MM.1S (cell line): ENCODE data around the gene TPI1.

Experiments used
- DNase-seq: peaks from one replicate; pipeline ENCODE4 v3.0.0-alpha.2; 2015
- H2AFZ ChIP-seq: fragments of 300-600 bp; sonication (generic); 2 replicates; pipeline ENCODE4 v1.6.0; 2016; ENCODE audit warnings: antibody characterized with exemption, low read length
- H3F3A ChIP-seq: fragments of 300-600 bp; sonication (generic); 2 replicates; pipeline ENCODE4 v1.6.1; 2016; ENCODE audit warnings: mild to moderate bottlenecking, antibody characterized with exemption, low read length, moderate library complexity, mixed read lengths; ENCODE audit not compliant: insufficient read depth
- H3K27ac ChIP-seq: fragments of 300-600 bp; sonication (generic); 2 replicates; pipeline ENCODE4 v1.5.1; 2016; ENCODE audit warnings: mild to moderate bottlenecking, low read length
- H3K27me3 ChIP-seq: fragments of 300-600 bp; sonication (generic); replicated peaks from 2 replicates; pipeline ENCODE4 v1.6.0; 2016; ENCODE audit warnings: low read length; ENCODE audit not compliant: insufficient read depth
- H3K36me3 ChIP-seq: fragments of 300-600 bp; sonication (generic); replicated peaks from 2 replicates; pipeline ENCODE4 v1.6.1; 2016; ENCODE audit warnings: mild to moderate bottlenecking, low read length, mixed read lengths; ENCODE audit not compliant: insufficient read depth
- H3K4me1 ChIP-seq: fragments of 300-600 bp; sonication (generic); 2 replicates; pipeline ENCODE4 v1.6.1; 2016; ENCODE audit warnings: low read length, mixed read lengths
- H3K4me2 ChIP-seq: fragments of 300-600 bp; sonication (generic); 2 replicates; pipeline ENCODE4 v1.6.0; 2016; ENCODE audit warnings: low read depth, low read length
- H3K4me3 ChIP-seq: fragments of 300-600 bp; sonication (generic); 2 replicates; pipeline ENCODE4 v1.5.1; 2016; ENCODE audit warnings: low read length, mixed read lengths
- H3K79me2 ChIP-seq: fragments of 300-600 bp; sonication (generic); 2 replicates; pipeline ENCODE4 v1.6.1; 2016; ENCODE audit warnings: mixed run types, low read length, mixed read lengths
- H3K9ac ChIP-seq: fragments of 300-600 bp; sonication (generic); 2 replicates; pipeline ENCODE4 v1.6.1; 2016; ENCODE audit warnings: low read length, mixed read lengths
- H3K9me2 ChIP-seq: fragments of 300-600 bp; sonication (generic); replicated peaks from 2 replicates; pipeline ENCODE4 v1.6.1; 2016; ENCODE audit warnings: mild to moderate bottlenecking, low read length, mixed read lengths; ENCODE audit not compliant: insufficient read depth
- H3K9me3 ChIP-seq: fragments of 300-600 bp; sonication (generic); replicated peaks from 2 replicates; pipeline ENCODE4 v1.6.1; 2016; ENCODE audit warnings: mild to moderate bottlenecking, low read length, mixed read lengths; ENCODE audit not compliant: insufficient read depth
- H4K20me1 ChIP-seq: fragments of 300-600 bp; sonication (generic); 2 replicates; pipeline ENCODE4 v1.6.1; 2016; ENCODE audit warnings: mild to moderate bottlenecking, low read length, moderate library complexity, mixed read lengths; ENCODE audit not compliant: insufficient read depth
- EZH2 ChIP-seq: fragments of 300-600 bp; sonication (generic); optimal IDR thresholded peaks from 2 replicates; pipeline ENCODE3; 2017; ENCODE audit warnings: low read depth, mild to moderate bottlenecking, antibody characterized with exemption, low read length, mixed read lengths
- EZH2phosphoT487 ChIP-seq: fragments of 300-600 bp; sonication (generic); IDR thresholded peaks from 2 replicates; pipeline ENCODE4 v1.6.1; 2018; ENCODE audit warnings: antibody characterized with exemption, low read length
- TF ChIP-seq, protein P1 (sequence below): fragments of 300-600 bp; sonication (generic); IDR thresholded peaks from 2 replicates; pipeline ENCODE4 v1.5.1; 2016; ENCODE audit warnings: antibody characterized with exemption, low read length, mixed read lengths

TPI1 gene

DNA sequence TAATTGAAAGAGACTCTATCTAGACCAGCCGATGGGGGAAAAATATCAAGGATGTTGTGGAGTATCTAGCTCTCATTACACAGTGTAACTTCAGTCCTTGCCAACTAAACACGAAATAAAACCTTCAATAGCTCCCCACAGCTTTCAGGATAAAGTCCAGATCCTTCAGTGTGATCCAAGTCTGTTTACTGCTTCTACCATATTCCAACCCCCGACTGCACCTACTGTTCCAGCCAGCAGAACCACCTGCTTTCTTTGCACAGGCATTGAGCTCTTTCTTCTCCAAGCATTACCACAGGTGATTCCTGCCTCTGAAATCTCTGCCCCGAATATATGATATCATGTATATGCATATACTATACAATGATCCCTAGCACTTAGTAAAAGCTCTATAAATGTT is 35.1 kb downstream of the TPI1 start:
- no peak overlapping the region for H3K9ac ChIP-seq
- H4K20me1 ChIP-seq: no peaks in the 10 kb centered on the region
- no peaks in the 10 kb centered on the region for H3F3A ChIP-seq
- no peak overlapping the region for H3K4me2 ChIP-seq
- no peaks in the 10 kb centered on the region for H3K9me2 ChIP-seq
- no peak overlapping the region for H3K27ac ChIP-seq
- H3K36me3 ChIP-seq: no peaks in the 10 kb centered on the region
- peaks cover 11% of the 10 kb centered on the region for H3K4me1 ChIP-seq
- no peaks in the 10 kb centered on the region for H3K27me3 ChIP-seq
- DNase-seq: no peak
- no peaks in the 10 kb centered on the region for H3K79me2 ChIP-seq
- no peak overlapping the region for H3K4me3 ChIP-seq
- H2AFZ ChIP-seq: no peak overlapping the region
- H3K9me3 ChIP-seq: no peaks in the 10 kb centered on the region
- TF ChIP-seq EZH2 (no peak), EZH2phosphoT487 (no peak)
- TF ChIP-seq, protein P1, sequence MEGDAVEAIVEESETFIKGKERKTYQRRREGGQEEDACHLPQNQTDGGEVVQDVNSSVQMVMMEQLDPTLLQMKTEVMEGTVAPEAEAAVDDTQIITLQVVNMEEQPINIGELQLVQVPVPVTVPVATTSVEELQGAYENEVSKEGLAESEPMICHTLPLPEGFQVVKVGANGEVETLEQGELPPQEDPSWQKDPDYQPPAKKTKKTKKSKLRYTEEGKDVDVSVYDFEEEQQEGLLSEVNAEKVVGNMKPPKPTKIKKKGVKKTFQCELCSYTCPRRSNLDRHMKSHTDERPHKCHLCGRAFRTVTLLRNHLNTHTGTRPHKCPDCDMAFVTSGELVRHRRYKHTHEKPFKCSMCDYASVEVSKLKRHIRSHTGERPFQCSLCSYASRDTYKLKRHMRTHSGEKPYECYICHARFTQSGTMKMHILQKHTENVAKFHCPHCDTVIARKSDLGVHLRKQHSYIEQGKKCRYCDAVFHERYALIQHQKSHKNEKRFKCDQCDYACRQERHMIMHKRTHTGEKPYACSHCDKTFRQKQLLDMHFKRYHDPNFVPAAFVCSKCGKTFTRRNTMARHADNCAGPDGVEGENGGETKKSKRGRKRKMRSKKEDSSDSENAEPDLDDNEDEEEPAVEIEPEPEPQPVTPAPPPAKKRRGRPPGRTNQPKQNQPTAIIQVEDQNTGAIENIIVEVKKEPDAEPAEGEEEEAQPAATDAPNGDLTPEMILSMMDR: no peak

GRCh38 chr12:6903722-6904121 is 36.4 kb downstream of the TPI1 start:
- Histone ChIP-seq H4K20me1 (no peaks in the 10 kb centered on the region), H3K9ac (no peak overlapping the region), H3K27ac (no peak overlapping the region)

DNA sequence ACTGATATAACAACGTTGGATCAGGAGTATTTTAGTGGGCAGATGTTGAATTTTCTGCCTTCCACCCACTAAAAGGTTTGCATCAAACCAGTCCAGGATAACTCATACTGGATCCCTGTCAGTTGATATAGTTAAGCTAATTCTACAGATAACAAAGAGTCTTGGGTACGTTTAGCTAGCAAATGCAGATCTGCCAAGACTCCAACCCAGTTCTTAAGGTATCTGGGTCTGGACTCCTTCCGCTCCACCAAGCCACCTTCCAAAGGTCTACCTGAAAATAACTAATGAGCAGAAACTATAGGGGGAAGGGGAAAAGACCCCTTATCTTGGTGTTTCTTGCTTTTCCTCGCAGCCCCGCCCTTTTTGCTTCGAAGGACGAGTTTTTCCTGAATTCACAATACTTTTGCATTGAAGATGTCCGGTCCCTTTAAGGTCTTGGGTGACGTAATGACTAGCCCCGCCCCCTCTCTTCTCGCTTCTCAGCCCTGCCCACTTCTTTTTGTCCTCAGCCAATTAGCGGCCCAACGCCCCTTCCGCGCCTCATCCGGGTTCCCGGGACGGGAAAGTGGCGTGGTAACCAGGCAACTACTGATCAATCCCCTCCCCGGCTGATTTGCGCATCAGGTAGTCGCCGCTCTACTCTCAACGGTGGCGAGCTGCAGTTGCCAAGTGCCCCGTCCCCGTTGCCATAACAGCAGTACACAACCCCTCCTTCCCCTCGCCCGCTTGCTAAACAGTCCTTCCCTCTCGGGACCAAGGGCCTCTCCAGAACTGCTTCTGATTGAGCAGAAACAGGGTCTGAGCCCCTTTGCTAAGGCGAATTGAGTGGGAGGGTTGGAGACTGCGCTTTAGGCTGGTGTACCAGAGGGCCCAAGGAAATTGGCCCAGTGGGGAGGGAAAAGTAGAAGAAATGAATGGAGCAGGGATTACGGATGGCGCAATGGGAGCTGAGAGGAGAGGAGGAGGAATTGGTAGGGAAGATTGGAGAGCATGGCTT is 37.2 kb downstream of the TPI1 start, which contains the start of gene LRRC23:
Gene LRRC23, plus strand, starts transcription at position 543 of the 997 bp plus-strand sequence. CDS start 812 bp downstream, outside the sequence.
- H3K27ac ChIP-seq: peak within 1 kb of the TSS; percentile 48
- H3F3A ChIP-seq: no peaks in the 10 kb centered on the region
- no peaks in the 10 kb centered on the region for H3K27me3 ChIP-seq
- no peaks in the 10 kb centered on the region for H3K9me3 ChIP-seq
- H3K4me1 ChIP-seq: peaks cover 11% of the 10 kb centered on the region
- peak within 1 kb of the TSS; percentile 75 for H3K9ac ChIP-seq
- DNase-seq: peak; percentile 97
- H3K4me2 ChIP-seq: peak within 1 kb of the TSS; percentile 83
- H3K36me3 ChIP-seq: no peaks in the 10 kb centered on the region
- peak within 1 kb of the TSS; percentile 76 for H3K4me3 ChIP-seq
- H4K20me1 ChIP-seq: no peaks in the 10 kb centered on the region
- H3K79me2 ChIP-seq: no peaks in the 10 kb centered on the region
- H3K9me2 ChIP-seq: no peaks in the 10 kb centered on the region
- no peak for TF ChIP-seq EZH2phosphoT487
- TF ChIP-seq, protein P1: no peak
- TF ChIP-seq EZH2: no peak
- H2AFZ ChIP-seq: peak within 1 kb of the TSS; percentile 71

More at GRCh38 chr12:6903722-6904121, 36.4 kb downstream of the TPI1 start:
- Histone ChIP-seq H2AFZ (peak overlapping the region; percentile 71; the same call in 1 of the 2 replicates), H3K9me2 (no peaks in the 10 kb centered on the region), H3K4me1 (peaks cover 11% of the 10 kb centered on the region), H3K4me3 (no peak overlapping the region), H3K4me2 (no peak overlapping the region), H3K27me3 (no peaks in the 10 kb centered on the region), H3K79me2 (no peaks in the 10 kb centered on the region), H3K9me3 (no peaks in the 10 kb centered on the region), H3K36me3 (no peaks in the 10 kb centered on the region), H3F3A (no peaks in the 10 kb centered on the region)
- DNase-seq: no peak
- no peak for TF ChIP-seq EZH2
- TF ChIP-seq, protein P1: no peak
- no peak for TF ChIP-seq EZH2phosphoT487
